ENCODE measurements around the gene SEZ6L.

Gene SEZ6L

GRCh38 chr22:26241361-26241760, 72.1 kb downstream of the SEZ6L start:
- no peak for DNase-seq (ENCODE audit: low read depth in 2 of 2)

GRCh38 chr22:26245001-26245400, 75.7 kb downstream of the SEZ6L start:
- no peak for DNase-seq (ENCODE audit: low read depth in 2 of 2)

- DNase-seq (ENCODE audit: low read depth in 2 of 2): no peak
Observed at GRCh38 chr22:26246552-26246951, 77.3 kb downstream of the SEZ6L start.

- no peak for DNase-seq (ENCODE audit: low read depth in 2 of 2)
Observed at GRCh38 chr22:26251869-26252268, 82.6 kb downstream of the SEZ6L start.

GRCh38 chr22:26259510-26259909, 90.2 kb downstream of the SEZ6L start:
- no peak for DNase-seq (ENCODE audit: low read depth in 2 of 2)

- no peak for DNase-seq (ENCODE audit: low read depth in 2 of 2)
Observed at GRCh38 chr22:26264162-26264561, 94.9 kb downstream of the SEZ6L start.

GRCh38 chr22:26265281-26265680, 96.0 kb downstream of the SEZ6L start:
- DNase-seq (ENCODE audit: low read depth in 2 of 2): no peak

- DNase-seq (ENCODE audit: low read depth in 2 of 2): no peak
Observed at GRCh38 chr22:26265909-26266308, 96.6 kb downstream of the SEZ6L start.

- DNase-seq (ENCODE audit: low read depth in 2 of 2): no peak
Observed at GRCh38 chr22:26267856-26268255, 98.6 kb downstream of the SEZ6L start.

- no peak for DNase-seq (ENCODE audit: low read depth in 2 of 2)
Observed at GRCh38 chr22:26269572-26269971, 100.3 kb downstream of the SEZ6L start.

GRCh38 chr22:26271427-26271826, 102.2 kb downstream of the SEZ6L start:
- no peak for DNase-seq (ENCODE audit: low read depth in 2 of 2)

GRCh38 chr22:26273011-26273675, 103.9 kb downstream of the SEZ6L start:
- DNase-seq (ENCODE audit: low read depth in 2 of 2): no peak

- DNase-seq (ENCODE audit: low read depth in 2 of 2): no peak
Observed at GRCh38 chr22:26276529-26277160, 107.4 kb downstream of the SEZ6L start.

- DNase-seq (ENCODE audit: low read depth in 2 of 2): no peak
Observed at GRCh38 chr22:26281941-26282340, 112.7 kb downstream of the SEZ6L start.

- DNase-seq (ENCODE audit: low read depth in 2 of 2): no peak
Observed at GRCh38 chr22:26283330-26283729, 114.1 kb downstream of the SEZ6L start.

GRCh38 chr22:26285632-26286031, 116.4 kb downstream of the SEZ6L start:
- no peak for DNase-seq (ENCODE audit: low read depth in 2 of 2)

- no peak for DNase-seq (ENCODE audit: low read depth in 2 of 2)
Observed at GRCh38 chr22:26286091-26286820, 117.0 kb downstream of the SEZ6L start.

- DNase-seq (ENCODE audit: low read depth in 2 of 2): no peak
Observed at GRCh38 chr22:26287382-26288225, 118.3 kb downstream of the SEZ6L start.

GRCh38 chr22:26289611-26290101, 120.4 kb downstream of the SEZ6L start:
- no peak for DNase-seq (ENCODE audit: low read depth in 2 of 2)

- DNase-seq (ENCODE audit: low read depth in 2 of 2): no peak
Observed at GRCh38 chr22:26291940-26292666, 122.8 kb downstream of the SEZ6L start.

- no peak for DNase-seq (ENCODE audit: low read depth in 2 of 2)
Observed at GRCh38 chr22:26292667-26292995, 123.4 kb downstream of the SEZ6L start.
